Stimulated activated CD4-positive, alpha-beta T cell treated with anti-CD3 and anti-CD28 coated beads, Interleukin-15, amount 100 ng/mL, for 24 hours (primary cell): ENCODE results near the gene PTGDS.

Source experiments
- DNase-seq: peaks from one replicate; pipeline ENCODE4 v3.0.0-alpha.2; 2020

Gene PTGDS

DNA sequence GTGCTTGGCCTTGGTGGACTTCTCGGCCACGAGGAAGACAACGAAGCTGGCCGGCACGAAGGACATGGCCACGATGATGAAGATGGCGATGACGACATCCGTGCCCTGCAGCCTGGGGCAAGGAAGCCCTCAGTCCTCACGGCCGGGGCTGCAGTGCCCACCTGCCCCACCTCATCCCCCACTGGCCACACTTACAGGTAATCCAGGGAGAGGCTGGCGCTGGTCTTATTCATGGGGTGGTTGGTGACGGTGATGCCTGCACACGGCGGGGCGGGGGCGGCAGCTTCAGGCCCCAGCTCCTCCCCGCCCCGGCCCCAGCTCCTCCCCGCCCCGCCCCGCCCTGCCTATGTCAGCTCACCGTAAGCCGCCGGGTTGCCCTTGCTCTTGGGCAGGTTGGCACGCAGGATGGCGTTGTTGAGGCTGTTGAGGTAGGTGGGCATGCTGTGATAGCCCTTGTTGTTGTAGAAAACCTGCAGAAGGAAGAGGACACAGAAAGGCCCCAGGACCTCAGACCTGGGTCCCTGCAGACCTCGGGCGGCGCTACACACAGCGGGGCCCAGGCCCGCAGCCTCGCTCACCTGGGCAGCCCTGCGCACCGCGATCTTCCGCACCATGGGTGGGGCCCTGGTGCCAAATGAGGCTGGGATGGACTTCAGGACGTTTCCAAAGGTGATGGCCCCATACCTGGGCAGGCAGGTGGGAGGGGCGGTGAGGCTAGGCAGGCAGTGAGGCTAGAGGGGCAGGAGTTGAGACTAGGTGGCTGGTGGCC lies 34.8 kb downstream of the PTGDS start:
- DNase-seq = no peak

DNA sequence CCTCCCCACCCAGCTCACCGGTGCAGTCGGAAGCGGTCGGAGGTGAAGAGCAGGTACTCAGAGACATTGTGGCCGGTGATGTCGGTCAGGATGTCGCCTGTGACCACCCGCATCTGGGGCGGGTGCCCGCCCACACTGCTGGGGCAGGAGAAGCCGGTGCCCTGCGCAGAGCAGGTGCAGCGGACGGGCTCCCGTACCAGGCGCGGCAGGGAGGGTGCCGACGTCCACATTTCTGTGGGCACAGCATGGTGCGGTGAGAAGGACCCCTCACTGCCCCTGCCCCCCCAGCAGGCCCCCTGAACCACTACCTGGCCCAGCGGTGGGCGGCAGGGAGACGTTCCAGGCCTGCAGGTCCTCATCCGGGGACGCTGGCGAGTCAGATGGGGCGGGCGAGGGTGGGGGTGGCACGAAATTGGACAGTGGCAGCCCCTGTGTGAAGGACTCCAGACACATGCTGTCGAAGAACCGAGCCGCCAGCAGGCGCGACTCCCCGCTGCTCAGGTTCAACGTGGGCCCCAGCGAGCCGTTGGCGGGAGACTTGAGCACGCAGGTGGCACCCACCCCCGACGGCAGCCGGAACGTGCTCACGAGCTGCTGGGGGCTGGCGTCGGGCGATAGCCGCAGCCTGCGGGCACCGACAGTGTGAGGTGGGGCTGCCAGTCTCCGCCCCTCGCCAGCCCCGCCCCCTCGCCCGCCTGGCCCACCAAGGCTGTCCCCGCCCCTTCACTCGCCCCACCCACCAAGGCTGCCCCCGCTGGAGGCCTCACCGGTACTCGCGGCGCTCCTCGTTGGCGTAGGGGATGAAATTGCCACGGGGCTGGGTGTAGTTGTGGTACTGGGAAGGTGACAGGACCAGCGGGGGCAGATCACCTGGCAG lies 35.6 kb downstream of the PTGDS start:
- DNase-seq = no peak

DNA sequence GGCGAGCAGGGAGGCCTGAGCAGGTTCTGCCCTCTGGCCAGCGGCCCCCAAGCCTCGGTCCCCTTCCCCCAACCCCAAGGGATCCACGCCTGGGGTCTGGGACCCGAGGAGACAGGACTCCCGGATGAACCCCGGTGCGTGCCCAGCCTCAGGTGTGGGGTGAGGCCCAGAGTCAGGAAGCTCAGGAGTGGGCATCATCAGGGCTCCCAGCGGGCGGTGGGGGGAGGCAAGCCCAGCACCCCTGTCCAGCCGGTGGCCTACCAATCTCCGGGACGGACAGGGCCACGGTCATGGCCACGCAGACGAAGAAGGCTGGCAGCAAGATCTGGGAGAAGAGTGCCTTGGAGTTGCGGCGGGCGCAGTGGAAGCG lies 36.3 kb downstream of the PTGDS start:
- DNase-seq = no peak

DNA sequence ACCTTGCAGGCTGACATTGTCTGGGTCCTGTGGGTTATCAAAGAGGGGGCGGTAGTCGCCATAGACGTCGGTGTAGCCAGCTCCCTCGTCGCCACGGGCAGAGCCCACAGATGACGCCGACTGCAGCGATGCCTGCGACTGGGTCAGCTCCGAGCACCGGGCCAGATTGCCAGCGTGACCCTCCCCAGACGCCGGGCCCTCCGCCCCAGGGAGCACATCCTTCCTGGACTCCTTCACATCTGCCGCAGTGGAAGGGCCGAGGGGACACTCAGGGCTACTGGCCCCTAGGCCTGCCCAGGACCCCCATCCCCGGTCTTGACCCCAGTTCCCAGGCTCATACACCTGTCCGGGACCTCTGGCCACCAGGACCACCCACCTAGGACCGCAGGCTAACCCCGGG lies 36.9 kb downstream of the PTGDS start:
- DNase-seq = no peak

DNA sequence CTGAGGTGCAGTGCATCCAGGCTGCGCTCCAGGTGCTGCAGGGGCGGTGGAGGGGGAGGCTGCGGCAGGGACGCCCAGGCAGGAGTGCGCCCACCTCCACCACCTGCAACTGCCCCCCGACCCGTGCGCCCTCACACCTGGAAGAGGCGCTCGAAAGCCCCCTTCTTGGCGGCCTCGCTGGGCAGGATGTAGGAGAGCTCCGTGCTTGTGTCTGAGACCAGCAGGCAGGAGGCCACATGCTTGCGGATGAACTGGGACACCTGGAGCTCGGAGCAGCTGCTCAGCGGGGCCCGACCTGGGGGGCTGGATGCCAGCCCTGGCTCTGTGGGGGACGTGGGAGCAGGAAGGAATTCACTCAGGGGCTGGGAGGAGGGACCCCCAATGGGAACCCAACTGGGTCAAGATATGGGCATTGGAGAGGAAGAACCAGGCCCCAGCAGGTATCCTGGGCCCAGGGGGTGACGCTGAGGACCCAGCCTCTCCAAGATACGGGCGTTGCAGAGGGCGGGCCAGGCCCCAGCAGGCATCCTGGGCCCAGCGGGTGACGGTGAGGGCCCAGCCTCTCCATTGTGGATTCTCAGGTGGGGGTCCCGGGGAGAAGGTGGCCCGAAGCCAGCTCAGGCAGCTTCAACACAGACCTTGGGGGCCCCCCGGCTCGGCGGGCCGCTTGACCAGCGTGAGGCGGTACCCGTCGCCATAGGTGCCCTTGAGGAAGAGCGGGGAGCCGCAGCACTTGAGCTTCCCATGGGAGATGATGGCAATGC lies 37.7 kb downstream of the PTGDS start:
- DNase-seq = no peak

DNA sequence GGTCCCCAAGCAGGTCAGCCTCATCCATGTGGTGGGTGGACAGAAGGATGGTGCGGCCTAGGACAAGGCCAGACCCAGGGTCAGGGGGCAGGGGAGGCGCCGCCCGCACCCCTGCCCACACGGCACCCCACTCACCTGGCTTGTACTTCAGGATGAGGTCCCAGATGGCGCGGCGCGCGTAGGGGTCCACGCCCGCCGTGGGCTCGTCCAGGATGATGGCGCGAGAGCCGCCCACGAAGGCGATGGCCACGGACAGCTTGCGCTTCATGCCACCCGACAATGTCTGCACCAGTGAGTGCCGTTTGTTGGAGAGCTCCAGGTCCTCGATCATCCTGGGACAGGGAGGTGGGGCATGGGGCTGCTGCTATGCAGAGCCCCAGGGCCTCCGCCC lies 38.2 kb downstream of the PTGDS start:
- no peak for DNase-seq

DNA sequence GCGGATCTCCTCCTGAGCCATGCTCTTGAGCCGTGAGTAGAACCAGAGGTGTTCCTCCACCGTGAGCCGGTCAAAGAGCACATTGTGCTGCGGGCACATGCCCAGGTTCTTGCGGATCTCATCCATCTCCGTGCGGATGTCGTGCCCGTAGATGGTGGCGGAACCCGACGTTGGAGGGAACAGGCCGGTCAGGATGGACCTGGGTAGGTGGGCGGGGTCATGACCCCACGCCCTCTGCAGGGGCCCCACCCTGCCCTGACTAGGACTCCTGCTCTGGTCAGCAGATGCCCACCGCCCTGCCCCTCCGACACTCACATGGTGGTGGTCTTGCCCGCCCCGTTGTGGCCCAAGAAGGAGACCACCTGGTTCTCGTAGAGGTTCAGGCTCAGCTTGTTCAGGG lies 38.7 kb downstream of the PTGDS start:
- no peak for DNase-seq

DNA sequence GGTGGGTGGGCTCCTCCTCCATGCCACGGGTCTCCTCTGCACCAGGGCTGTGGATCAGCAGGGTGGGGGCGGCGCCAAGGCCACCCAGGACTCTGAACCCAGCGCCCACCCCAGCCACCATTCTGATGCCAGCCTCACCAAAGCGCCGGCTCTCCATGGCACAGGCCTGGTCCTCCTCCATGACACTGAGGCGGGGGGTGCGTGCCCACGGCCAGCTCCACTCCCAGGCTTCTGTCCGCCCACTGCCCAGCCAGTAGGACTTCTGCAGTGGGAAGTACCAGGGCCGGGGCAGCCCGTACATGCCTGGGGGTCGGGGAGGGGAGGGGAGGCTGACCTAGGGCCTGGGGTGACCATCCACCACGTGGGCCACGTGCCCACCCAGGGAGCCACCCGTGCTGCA lies 39.1 kb downstream of the PTGDS start:
- DNase-seq = no peak

DNA sequence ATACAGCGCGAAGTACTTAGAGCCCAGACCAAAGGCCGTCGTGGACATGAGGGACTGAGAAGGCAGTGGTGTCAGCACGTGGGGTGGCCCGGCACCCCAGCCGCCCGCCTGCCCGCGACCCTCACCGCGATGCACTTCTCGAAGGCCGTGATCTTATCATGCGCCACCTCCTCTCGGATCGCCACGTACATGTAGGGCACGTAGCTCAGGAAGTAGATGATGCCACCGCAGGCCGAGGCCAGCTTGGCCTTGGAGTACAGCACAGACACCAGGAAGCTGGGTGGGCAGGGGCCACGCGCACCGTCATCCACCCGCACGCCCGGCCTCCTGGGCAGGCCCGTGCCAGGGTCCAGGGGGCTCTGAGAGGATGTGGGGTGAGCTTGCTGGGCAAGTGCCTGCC lies 39.8 kb downstream of the PTGDS start:
- DNase-seq = no peak

DNA sequence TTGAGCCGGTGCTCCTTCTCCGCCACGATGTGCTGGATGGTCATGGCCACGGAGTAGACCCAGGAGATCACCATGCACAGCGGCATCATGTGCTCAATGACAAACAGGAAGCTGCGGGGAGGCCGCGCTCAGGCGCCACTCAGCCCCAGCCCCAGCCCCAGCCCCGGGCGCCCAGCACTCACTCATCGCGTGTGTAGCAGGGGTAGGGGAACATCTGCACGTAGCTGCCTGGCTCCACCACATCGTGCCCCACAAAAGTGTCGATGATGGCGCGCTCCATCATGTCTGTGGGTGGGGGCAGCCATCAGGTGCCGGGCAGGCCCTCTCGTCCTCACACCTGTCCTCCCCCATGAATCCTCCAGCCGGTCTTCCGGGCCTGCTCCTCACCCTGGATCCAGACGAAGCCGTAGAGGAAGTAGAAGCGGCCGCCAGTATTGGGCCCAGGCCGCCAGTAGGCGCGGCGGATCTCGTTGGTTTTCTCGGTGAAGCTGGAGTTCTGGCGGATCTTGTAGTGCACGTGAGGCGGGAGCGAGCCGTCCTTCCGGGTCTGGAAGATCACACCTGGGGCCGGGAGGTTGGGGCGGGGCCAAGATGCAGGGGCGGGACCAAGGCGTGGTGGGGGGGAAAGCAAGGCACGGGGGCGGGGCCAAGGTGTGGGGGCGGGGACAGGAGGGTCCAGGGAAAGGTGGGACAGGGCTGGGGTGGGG lies 40.6 kb downstream of the PTGDS start:
- no peak for DNase-seq

DNA sequence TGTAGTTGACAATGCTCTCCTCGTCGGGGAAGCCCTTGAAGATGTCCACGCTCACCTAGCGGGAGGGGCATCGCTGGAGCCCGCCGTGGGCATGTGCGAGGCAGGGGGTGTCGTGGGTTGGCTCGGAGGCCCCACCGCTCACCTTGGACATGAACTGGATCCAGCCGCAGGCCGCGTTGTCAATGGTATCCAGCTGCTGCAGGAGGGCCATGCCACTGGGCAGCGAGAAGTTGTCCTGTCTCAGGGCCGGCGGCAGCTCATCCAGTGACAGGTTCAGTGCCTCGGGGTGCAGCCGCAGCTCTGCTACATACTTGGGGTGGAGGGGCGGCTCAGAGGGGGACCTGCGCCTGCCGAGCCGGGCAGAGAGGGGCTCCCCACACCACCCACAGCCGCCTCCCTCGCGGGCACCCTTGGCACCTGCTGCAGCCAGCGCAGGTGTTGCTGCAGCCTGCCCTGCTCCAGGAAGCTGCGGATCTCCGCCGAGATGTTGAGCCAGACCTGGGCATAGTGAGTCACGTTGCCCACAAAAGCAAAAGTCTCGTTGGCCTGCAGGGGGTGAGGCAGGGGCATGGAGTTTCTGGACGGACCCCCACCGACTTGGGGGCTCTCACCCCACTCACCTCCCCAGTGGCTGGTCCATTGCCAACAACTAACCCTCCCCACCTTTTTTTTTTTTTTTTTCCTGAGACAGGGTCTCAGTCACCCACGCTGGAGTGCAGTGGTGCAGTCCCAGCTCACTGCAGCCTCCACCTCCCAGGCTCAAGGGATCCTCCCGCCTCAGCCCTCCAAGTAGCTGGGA lies 41.7 kb downstream of the PTGDS start:
- DNase-seq = no peak

DNA sequence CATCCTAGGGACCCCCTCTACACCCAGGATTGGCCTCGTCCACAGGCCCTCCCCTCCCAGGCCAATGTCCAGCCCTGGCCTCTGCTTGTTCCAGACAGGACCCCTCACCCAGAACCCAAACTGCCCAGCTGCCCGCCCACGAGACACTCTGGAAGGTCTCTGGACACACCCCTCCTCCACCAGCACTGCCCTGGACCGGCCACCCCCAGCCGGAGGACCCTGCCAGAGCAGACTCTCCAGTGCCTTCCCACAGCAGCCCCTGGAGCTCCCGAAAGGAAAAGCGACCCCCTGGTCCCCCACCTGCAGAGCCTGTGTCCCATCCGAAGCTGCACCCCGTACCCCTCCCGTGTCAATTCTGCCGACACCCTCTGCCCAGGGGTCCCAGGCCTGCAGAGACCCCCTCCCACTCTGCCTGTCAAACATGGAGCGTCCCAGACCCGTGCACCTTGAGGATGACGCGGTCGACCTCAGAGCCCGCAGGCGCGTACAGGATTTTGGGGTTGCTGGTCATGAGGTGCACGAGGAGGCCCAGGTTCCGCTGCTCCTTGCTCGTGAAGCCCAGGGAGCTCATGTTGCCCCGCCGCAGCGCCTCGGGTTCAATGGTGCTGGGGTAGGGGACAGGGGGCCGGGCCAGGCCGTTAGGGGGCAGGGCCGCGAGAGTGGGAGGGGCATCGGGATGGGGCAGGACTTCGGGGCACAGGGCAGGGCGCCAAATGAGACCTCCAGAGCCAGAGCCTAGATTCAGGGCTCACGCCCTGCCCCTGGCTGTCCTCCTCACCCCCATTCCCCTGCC lies 42.8 kb downstream of the PTGDS start:
- no peak for DNase-seq

DNA sequence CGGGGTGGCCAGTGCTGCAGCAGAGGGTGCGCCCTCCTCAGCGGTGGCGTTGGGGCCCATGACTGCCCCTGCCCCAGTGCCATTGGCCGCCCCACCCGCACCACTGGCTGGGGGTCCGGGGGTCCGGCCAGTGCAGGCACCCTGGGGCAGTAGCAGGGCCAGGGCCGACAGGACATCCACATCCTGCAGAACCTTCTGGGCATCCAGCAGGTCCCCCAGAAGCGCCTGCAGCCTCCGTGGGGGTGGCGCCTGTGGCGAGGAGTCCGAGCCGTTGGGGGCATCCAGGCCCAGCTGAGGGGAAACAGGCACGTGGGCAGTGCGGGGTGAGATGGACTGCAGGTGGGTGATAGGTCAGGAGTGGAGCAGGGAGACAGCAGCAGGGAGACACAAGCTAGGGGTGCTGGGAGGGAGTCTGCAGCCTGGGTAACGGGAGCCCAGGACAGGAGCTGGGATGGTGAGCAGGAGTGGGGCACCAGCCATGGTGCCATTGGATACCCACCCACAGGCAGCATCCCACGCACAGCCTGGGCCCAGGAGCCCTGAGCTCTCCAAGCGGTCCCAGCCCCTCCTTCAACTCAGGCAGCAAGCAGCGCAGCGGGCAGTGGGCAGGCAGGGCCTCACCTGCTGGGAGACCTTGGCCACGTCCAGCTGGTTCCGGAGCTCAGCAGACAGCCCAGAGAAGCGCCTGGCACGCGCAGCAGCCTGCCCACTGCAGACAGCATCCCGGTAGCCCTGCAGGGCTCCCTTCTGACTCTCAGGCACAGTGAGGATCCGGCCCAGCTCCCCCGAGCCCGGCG lies 43.7 kb downstream of the PTGDS start:
- no peak for DNase-seq

DNA sequence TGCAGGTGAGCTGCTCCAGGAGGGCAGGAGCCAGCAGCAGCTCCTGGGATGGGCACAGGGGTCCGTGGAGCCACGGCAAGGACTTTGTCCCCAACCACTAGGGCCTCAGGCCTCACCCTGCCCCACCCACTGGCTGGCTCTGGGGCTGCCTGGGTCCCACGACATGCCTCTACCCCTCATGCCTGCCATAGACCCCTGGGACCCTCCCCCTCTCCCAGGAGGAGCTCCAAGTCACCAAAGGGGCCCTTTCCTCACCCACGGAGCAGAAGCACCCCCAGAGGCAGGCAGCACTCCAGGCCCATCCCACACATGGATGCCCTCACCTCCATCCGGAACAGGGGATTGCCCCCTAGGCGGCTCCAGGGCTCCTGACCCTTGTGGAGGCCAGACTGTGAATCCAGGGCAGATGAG lies 44.3 kb downstream of the PTGDS start:
- no peak for DNase-seq

DNA sequence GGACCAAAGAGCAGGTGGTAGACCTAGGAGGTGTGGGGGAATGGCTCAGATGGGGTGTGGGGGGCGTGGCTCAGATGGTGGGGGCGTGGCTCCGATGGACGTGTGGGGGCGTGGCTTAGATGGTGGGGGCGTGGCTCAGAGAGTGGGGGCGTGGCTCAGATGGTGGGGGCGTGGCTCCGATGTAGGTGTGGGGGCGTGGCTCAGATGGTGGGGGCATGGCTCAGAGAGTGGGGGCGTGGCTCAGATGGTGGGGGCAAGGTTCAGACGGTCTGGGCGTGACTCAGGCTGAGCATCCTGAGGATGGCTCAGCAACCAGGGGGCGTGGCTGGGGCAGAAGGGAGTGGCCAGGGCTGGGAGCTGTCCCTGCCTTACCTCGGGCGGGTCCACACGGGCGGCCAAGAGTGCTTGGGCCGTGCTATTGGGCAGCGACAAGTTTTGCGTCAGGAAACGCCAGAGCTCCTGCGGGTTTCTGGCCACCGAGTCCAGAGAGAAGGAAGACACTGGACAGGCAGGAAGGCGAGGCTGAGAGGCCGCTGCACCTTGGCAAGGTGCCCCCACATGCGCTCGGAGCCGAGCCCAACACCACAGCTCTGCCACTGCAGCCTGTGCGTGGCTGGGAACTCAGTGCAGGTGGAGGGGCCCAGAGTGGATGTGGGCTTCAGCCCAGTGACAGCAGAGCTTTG lies 44.8 kb downstream of the PTGDS start:
- DNase-seq = peak; percentile 88

DNA sequence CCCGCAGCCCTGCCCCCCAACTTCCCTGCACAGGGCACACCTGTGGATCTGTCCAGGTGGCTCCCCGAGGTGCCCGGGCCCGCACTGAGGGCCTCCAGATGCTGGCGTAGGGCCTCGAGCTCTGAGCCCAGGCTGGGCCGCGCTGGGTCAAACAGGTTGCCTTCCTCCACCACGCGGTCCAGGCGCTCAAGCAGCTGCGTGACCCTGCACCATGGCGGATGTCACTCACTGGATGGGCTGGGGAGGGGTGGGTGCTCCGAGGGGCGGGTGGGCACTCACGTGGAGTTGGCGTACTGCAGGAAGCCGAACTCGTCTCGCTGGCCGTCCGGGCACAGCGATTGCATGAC lies 45.3 kb downstream of the PTGDS start:
- no peak for DNase-seq

DNA sequence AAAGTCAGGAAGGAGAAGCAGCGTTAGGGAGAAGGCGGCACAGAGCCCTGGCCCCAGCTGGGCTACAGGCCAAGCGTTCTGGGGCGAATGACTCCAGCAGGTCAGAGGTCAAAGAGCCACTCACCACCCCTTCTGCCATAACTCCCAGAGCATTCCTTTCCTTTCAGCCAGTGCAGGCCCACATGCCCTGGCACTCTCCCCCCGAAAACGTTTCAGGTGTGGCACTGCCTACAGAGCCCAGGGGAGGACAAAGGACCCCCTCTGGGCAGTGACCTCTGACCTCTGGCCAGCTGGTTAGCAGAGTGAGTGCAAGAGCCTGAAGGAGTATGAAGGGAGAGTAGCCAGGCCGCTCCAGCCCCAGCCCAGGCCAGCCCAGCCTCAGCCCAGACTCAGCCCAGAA lies 45.9 kb downstream of the PTGDS start:
- no peak for DNase-seq

DNA sequence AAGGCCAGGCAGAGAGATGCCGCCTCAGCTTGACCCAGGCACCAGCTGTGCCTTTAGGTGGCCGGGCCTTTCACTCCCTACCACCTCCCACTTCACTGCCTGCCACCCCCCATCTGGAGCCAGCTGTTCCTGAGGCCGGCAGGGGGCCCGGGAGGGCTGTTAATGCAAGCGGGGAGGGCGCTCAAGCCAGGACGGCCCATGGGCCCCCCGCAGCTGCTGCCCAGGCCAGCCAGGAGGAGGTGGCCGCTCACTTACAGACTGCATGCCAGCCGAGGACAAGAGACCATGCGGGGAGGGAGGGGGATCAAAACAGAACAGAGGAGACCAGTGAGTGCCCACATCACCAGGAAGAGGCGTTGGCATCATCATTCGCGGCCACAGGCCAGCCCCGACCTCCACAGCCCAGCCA lies 46.3 kb downstream of the PTGDS start:
- DNase-seq = no peak

DNA sequence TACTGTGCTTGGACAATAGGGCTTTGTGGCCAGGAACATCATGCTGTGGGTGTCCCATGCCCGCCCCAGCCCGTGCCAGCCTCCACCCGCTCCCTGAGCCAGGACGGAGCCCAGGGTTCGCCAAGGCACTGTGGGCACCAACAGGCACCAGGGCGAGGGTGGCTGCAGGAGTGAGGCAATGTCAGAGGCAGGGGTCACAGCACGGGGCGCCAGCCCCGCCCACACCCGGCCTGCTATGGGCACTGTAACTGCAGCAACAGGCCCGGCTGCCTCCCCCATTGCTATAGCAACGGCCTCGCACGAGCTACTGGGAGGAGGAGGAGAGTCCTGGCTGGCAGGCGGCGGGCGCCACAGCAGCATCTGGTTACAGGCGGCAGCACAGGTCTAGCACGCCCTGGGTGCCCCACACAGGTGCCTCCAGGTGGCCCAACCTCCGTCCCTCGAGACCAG lies 48.2 kb downstream of the PTGDS start:
- no peak for DNase-seq

DNA sequence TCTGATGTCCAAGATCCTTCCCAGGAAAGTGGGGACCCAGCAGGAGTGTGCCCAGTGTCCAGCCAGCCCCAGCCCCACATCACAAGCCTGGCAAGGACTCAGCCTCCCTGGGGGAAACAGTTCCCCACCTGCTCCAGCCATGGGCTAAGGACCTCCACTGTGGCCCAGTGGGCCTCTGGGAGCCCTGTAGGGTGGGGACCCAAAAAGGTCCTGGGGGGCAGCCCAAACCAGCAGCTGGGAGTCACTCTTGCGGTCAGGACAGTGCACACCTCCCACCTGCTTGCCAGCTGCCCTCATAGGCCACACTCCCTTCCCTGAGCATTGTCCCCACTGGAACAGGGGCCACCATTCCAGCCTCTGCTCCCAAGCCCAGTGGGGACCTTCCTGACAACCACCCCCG lies 49.1 kb downstream of the PTGDS start:
- no peak for DNase-seq
